CD4-positive, alpha-beta T cell treated with Interleukin-6 at 100 ng/mL for 8 hours (primary cell): ENCODE results near the gene LMLN.
"Not testable (repeated sequence)": the region's sequence is repeated elsewhere in the genome, so short reads cannot be mapped to it uniquely, and the experiment has no call there.

ENCODE experiments used
- DNase-seq: peaks from one replicate; pipeline ENCODE4 v3.0.0-alpha.2; 2020; ENCODE audit warnings: mixed read lengths, low spot score

LMLN gene

DNA sequence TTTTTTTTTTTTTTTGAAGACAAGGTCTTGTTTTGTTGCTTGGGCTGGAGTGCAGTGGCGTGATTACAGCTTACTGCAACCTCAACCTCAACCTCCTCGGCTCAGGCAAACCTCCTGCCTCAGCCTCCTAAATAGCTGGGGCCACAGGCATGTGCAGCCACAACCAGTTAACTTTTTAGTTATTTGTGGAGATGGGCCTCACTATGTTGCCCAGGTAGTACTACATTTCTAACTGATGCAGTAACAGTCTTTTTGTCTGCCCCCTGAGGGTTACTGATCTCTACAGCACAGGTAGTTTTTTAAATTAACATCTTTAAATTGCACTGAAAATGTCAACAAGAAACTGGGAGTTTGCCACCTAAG lies 3.4 kb upstream of the LMLN start:
- DNase-seq = no peak

DNA sequence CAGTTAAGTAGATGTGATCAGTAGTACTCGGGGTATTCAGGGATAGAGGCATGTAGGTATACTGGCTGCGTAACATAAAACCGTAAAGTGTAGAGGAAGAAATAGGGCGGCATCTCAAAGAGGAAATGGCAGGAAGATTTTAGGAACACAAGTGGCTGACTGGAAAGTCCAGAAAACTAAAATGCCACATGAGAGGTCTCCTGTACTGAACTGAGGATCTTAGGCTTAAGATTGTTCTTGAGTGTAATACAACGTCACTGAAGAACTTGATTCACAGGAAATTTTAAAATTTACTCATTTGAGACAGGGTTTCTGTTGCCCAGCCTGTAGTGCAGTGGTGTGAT lies 2.3 kb upstream of the LMLN start:
- no peak for DNase-seq

DNA sequence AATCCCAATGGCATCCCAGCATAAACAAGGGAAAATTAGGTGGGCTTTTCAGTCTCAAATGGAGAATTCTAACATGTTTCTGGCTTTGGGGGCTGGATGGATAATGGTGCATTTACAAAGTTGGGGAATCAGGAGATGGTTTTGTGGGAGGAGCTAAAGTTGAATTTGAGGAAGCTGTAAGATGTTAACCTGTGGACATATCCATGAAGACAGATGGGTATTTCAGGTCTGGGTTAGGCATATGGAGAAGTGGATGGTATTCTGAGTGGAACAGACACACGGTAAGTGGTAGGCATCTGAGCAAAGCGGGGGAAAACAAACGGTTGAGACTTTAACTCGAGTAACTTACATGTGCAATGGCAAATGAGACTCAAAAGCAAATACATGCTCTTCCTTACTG lies 1.7 kb upstream of the LMLN start:
- no peak for DNase-seq

DNA sequence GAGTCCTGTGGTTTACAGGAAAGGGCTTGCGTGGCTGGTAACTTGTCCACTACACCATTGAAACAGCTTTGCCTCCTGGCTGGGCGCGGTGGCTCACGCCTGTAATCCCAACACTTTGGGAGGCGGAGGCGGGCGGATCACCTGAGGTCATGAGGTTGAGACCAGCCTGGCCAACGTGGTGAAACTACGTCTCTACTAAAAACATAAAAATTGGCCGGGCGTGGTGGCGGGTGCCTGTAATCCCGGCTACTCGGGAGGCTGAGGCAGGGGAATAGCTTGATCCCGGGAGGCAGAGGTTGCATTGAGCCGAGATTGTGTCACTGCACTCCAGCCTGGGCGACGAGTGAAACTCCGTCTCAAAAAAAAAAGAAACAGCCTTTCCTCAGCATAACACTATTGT lies 1.2 kb upstream of the LMLN start:
- DNase-seq = not testable (repeated sequence)

DNA sequence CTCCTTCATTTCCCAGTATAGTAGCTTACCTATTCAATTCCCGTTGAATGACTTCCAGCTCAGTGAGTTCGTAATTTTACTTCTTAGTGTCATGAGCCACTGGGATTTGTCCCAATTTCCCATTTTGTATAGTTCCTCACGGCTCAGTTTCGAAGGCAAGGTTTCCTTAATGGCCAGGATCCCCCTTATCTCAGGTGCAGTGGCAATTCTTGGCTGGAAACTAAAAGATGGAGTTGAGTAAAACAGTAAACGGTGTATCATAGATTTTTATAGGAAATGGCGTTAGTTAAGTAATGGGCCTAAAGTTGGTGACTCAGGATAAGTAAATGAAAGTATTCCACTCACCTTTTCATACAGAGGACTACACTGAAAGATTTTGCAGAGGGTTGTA lies 522 bp upstream of the LMLN start:
- no peak for DNase-seq

DNA sequence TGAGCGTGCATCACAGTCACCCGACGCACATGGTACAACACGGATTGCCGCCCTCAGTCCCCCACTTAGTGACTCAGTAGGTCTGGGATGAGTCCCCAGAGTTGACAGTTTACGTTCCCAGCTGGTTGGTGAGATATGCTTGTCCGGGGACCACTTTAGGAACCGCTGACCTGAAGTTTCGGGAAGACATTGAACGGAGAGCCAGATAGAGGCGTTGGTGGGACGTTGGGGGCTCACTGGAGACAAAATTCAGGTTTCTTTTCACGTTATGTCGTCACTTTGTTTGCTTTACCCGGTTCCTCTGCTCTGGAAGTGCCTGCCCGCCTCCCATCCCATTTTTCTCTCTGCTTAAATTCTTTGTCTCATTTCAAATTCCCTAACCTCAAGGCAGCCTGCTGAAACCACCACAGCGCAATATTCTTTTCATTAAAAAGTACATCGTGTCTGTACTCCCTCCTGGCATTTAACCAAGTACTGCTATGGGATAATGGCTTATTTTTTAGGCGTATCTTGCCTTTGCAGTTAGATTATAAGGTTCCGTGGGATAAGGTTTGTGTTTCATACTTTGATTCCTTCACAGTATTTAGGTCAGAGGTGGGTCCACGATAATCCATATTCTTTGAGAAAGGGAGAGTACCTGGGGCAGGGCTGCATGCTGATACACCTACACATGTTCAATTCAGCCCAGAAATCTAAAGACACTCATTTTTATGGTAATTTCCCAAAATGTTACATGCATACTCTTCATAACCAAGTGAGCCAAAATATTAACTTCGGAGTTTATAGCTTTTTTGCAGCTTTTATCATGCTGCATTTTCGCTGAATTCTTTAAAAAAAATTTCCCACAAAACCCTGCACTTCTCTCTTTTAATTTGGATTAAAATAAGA lies 921 bp downstream of the LMLN start:
- DNase-seq = peak; percentile 6

DNA sequence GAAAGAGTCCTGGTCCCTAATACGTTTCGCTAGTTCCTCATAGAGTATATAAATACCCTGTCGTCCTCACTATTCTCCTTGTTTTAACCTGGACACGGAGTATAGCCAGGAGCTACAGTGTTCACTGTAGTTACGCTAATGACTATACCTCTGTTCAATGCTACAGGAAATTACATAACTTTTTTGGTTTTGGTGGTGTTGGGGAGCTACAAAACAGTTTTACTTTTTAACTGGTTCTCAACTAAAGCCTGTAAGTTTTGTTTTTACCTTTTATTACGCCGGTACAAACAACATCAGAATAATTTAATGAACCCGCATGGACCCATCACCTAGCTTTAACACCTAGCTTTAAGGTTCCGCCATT lies 1.5 kb downstream of the LMLN start:
- DNase-seq = no peak

DNA sequence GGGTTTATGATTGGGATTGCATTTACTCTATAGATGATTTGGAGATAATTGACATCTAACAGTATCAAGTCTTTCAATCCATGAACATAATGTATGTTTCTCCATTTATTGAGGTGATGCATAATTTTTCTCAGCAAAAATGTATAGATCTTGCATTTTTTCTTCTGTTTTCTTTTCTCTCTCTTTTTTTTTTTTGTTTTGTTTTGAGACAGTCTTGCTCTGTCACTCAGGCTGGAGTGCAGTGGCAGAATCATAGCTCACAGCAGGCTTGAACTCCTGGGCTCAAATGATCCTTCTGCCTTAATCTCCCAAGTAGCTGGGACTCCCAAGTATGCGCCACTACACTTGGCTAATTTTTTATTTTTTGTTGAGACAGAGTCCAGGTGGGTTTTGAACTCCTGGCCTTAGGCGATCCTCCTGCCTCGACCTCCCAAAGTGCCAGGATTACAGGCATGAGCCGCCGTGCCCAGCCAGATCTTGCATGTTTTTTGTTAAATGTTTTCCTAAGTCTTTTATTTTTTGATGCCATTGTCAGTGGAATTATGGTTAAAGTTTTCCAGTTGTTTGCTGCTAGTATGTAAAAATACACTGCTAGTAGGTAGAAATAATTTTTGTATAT lies 3.1 kb downstream of the LMLN start:
- DNase-seq = no peak

DNA sequence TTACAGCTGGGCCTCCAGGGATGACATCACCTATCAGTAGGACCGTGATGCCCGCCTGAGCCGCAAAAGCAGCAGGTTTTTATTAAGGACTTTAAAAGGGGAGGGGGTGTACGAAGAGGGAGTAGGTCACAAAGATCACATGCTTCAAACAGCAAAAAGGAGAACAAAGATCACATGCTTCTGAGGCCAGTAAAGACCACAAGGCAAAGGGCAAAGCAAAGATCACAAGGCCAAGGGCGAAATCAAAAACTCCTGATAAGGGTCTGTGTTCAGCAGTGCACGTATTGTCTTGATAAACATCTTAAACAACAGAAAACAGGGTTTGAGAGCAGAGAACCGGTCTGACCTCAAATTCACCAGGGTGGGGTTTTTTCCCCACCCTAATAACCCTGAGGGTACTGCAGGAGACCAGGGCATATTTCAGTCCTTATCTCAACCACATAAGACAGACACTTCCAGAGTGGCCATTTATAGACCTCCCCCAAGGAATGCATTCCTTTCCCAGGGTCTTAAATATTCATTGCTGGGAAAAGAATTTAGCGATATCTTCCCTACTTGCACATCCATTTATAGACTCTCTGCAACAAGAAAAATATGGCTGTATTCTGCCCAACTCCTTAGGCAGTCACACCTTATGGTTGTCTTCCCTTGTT lies 7.4 kb downstream of the LMLN start:
- not testable (repeated sequence) for DNase-seq

DNA sequence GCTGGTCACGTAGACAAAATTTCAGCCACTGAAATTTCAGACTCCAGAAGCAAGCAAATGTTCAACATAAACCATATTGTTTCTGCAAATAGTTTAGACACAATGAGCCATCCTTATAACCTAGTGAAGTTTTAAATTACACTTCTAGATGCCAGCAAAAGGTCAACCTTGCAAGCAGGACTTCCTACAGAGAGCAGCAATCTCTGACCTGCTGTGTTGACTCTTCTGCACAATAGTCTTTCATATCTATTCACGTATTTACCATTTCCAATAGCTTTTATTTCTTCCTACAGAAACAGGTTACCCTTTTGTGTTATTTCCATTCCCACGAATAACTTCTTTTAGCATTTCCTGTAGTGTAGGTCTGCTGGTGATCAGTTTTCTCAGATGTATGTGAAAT lies 10.6 kb downstream of the LMLN start:
- DNase-seq = no peak

DNA sequence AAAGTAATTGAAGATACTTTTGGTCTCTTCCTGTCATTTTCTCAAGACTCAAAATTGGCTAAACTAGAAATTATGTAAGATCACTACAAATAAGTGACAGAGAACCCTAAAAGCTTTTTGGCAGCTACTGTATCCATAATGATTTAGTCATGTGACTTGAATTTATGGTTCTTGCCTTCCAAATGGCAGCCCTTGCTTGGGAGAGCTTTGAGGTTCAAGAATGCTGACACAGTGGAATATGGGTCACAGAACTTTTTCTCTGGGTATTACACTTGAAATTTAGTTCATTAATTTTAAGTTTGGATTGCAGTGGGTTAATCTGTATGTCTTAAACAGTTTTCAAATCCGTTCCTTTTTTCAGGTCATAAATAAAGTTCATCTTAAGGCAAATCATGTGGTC lies 14.0 kb downstream of the LMLN start:
- no peak for DNase-seq

DNA sequence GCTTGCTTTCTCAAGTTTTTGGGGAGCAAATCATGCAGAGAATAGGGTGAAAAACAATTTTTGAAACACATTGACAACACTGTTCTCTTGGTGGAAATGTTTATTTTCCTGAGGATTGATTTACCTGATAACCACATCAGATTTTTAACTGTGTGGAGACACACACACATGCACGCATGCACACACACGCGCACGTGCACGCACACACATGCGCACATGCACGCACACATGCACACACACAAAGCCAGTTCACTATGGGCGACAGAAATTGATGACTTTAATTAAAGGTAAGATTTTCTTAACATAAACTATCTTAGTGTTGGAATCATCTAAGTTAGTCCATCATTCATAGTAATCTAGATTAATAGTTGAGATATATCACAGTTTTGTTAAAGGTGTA lies 15.3 kb downstream of the LMLN start:
- no peak for DNase-seq

DNA sequence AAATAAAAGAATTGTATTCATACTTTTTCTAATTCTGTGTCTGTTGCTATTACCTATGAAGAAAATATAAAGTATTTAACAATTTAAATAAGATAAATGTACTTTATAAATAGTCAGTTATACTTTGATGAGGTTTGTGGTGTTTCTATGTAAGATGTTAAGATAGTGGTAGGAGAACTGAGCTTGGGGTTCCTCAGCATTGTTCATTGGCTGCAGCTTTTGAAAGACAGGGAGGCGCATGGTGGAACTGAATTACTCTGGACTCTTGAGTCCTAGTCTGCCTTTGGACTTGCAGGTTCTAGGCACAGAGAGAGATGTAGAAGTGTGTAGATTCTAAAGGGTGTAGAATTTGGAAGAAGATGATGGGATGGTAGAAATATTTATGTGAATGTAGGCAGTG lies 23.1 kb downstream of the LMLN start:
- no peak for DNase-seq

DNA sequence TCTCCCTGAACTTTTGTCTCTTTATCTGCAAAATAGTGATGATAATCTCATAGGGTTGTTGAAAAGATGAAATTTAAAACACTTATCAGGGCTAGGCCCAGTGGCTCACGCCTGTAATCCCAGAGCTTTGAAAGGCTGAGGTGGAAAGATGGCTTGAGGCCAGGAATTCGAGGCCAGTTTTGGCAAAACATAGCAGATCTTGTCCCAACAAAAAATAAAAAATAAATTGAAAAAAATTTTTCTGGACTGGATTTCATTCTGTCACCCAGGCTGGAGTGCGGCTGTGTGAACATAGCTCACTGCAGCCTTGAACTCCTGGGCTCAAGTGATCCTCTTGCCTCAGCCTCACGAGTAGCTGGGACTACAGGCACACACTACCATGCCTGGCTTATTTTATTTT lies 29.6 kb downstream of the LMLN start:
- no peak for DNase-seq

DNA sequence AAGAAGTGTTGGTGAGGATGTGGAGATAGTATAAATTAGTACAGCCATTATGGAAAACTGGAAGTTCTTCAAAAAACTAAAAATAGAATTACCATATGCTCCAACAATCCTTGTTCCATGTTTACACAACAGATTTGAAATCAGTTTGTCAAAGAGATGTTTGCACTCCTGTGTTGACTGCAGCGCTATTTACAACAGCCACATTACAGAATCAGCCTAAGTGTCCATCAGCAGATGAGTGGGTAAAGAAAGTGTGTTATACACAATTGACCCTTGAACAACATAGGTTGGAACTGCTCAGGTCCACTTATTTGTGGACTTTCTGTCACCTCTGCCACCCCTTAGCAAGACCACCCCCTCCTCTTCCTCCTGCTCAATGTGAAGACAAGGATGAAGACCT lies 34.7 kb downstream of the LMLN start:
- DNase-seq = no peak

DNA sequence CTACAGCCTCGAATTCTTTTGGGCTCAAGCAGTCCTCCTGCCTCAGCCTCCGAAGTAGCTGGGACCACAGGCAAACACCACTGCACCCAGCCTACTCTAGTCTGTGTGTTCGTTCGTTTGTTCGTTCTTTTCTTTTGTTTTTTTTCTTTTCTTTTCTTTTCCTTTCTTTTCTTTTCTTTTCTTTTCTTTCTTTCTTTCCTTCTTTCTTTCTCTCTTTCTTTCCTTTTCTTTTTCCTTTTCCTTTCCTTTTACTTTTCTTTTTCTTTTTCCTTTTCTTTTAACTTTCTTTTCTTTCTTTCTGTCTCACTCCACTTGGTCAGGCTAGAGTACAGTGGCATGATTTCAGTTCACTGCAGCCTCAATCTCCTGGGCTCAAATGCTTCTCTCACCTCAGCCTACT lies 36.8 kb downstream of the LMLN start:
- DNase-seq = no peak

DNA sequence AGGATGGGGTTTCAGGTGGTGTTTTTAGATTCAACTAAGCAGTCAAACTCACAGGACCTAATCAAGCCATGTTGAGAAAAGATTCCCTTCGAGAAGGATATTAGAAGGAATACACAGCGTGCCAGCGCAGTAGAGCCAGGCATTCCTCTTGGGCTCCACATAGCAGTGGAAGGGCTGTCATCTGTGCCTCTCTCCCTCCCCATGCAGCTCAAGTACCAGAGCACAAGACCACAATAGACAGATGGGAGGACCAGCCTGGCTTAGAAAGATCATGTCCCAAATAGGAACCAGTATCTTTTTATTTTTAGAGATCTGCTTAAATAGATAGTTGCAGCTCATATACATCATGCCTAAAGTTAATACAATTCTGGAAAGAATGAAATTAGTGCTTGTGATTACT lies 37.9 kb downstream of the LMLN start:
- no peak for DNase-seq

DNA sequence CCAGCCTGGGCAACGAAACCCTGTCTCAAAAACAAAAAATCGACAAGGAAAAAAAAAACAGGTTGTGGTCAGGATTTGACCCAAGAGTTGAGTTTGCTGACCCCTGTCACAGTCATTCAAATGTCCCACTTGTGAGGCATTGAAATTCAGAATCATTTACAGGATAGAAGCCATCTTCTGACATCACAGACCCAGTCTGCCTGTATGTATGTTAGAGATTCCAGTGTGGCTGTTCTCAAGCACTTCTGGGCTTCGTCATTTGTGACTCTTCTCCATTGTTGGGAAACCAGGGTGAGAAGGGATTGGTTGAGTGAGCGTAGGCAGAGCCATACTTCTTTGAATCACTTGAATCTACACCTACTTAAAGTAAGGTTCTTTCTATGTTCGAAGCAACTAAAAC lies 57.1 kb downstream of the LMLN start:
- no peak for DNase-seq

DNA sequence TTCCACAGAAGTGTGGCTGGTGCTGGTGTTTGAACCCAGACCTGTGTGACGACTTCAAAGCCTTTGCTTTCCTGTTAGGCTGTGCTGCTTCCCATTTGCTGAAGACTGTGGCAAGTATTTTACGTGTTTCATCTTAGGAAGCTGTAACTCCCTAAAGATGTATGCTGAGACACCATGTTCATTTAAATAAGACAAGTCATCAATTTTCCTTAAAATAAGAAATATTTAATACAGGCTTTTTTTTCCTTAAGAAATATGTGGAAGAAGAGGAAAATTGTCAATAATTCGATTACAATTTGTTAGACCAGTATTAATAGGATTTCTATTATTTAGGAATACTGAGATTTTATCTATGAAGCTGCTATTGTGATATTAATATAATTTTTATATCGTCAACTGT lies 58.4 kb downstream of the LMLN start:
- DNase-seq = no peak

DNA sequence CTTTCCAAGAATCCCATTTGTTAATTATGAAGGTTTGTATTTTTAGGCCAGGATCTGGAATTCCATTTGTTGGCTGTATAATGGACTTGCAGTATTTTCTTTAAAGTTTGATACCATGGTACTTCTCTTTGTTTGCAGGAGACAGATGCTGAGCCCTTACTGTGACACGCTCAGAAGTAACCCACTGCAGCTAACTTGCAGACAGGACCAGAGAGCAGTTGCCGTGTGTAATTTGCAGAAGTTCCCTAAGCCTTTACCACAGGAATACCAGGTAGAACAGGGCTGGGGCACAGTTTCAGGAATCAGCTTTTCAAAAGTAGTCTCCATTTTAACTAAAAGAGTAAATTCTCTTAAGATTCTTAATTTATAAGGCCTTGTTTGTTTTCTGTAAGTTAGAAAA lies 59.1 kb downstream of the LMLN start:
- no peak for DNase-seq

DNA sequence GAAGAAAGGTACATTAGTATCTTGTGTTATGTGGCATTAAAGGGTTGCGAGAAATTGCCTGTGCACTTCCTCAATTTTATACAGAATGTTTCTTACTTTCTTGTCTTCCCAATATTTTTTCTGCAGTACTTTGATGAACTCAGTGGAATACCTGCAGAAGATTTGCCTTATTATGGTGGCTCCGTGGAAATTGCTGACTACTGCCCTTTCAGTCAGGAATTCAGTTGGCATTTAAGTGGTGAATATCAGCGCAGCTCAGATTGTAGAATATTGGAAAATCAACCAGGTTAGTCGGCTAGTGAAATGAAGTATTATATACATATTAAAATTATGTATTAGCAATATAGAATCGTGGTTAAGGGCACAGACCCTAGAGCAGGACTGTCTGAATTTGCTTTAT lies 61.3 kb downstream of the LMLN start:
- no peak for DNase-seq

DNA sequence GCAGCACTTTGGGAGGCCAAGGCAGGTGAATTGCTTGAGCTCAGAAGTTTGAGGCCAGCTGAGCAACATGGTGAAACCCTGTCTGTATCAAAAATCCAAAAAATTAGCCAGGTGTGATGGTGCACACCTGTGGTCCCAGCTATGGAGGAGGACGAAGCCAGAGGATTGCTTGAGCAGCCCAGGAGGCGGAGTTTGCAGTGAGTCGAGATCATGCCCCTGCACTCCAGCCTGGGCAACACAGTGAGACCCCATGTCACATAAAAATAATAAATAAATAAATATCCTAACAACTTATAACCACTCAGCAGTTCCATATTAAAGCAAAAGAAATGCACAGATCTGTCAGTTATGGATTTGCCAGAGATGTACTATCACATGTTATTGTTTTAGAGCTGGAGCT lies 62.6 kb downstream of the LMLN start:
- no peak for DNase-seq

DNA sequence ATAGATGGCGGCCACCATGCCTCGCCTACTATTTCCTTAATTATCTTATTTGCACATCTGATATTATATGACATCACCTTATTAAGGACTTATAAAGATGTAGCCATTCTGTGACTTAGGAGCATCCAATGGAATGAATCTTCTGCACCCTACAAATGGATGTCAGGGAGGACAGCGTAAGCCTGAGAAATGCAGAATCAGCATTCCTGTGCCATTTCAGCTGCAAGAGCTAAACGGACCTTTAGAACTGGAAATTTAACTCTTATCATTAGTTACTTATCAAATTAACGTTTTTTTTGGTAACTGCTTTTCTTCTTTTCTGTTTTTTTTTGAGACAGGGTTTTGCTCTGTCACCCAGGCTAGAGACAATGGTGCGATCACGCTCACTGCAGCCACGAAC lies 65.6 kb downstream of the LMLN start:
- no peak for DNase-seq

DNA sequence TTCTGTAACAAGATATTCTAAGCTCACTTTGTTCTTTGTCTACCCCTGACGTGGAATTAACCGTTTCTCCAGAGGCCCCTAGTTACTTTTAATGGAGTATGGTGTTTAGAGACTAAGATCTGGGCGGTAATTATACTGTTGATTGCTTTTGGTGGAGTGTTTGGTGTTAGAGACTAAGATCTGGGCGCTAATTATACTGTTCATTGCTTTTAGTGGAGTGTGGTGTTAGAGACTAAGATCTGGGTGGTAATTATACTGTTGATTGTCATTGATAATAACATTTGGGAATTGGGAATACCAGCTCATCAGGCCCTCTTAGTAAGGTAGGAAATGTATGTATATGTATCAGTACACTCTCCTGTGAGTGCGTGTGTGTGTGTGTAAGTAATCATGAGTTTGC lies 66.6 kb downstream of the LMLN start:
- DNase-seq = no peak
